ENCODE results near the gene HAUS8.
"Not testable (repeated sequence)": the region's sequence is repeated elsewhere in the genome, so short reads cannot be mapped to it uniquely, and the experiment has no call there.

HAUS8 gene

GRCh38 chr19:17098326-17098725 is 23.1 kb upstream of the HAUS8 start:
- no peak overlapping the region for H3K27ac ChIP-seq

GRCh38 chr19:17097593-17098126 is 22.4 kb upstream of the HAUS8 start:
- Histone ChIP-seq H3K4me3 (ENCODE audit: low read depth, low read length) (no peak overlapping the region), H3K27me3 (ENCODE audit: control insufficient read depth, insufficient read depth, low read length) (no peaks in the 10 kb centered on the region), H3K27ac (no peak overlapping the region), H3K36me3 (ENCODE audit: control insufficient read depth, insufficient read depth, low read length) (no peaks in the 10 kb centered on the region), H3K9ac (no peak overlapping the region), H3K4me2 (ENCODE audit: low read length) (no peak overlapping the region), H3K4me1 (no peaks in the 10 kb centered on the region), H3K79me2 (peaks cover 28% of the 10 kb centered on the region), H2AFZ (no peak overlapping the region), H3K9me3 (ENCODE audit: control insufficient read depth, low read length) (no peaks in the 10 kb centered on the region)
- TF ChIP-seq CTCF (IDR thresholded peaks at IDR 0.05), result no peak

More at GRCh38 chr19:17098326-17098725, 23.1 kb upstream of the HAUS8 start:
- TF ChIP-seq CTCF (IDR thresholded peaks at IDR 0.05), result no peak
- no peak overlapping the region for H3K4me2 ChIP-seq (ENCODE audit: low read length)
- no peaks in the 10 kb centered on the region for H3K36me3 ChIP-seq (ENCODE audit: control insufficient read depth, insufficient read depth, low read length)
- no peak overlapping the region for H3K4me3 ChIP-seq (ENCODE audit: low read depth, low read length)
- no peak overlapping the region for H2AFZ ChIP-seq
- no peak overlapping the region for H3K9ac ChIP-seq
- no peaks in the 10 kb centered on the region for H3K27me3 ChIP-seq (ENCODE audit: control insufficient read depth, insufficient read depth, low read length)
- H3K4me1 ChIP-seq, result no peaks in the 10 kb centered on the region
- H3K79me2 ChIP-seq, result peaks cover 24% of the 10 kb centered on the region
- no peaks in the 10 kb centered on the region for H3K9me3 ChIP-seq (ENCODE audit: control insufficient read depth, low read length)

- no peak overlapping the region for H3K27ac ChIP-seq
- H3K4me2 ChIP-seq (ENCODE audit: low read length), result no peak overlapping the region
- H3K27me3 ChIP-seq (ENCODE audit: control insufficient read depth, insufficient read depth, low read length), result no peaks in the 10 kb centered on the region
- H3K36me3 ChIP-seq (ENCODE audit: control insufficient read depth, insufficient read depth, low read length), result no peaks in the 10 kb centered on the region
- no peak overlapping the region for H3K9ac ChIP-seq
- H3K4me3 ChIP-seq (ENCODE audit: low read depth, low read length), result no peak overlapping the region
- H3K4me1 ChIP-seq, result no peaks in the 10 kb centered on the region
- H3K79me2 ChIP-seq, result peaks cover 32% of the 10 kb centered on the region
- TF ChIP-seq CTCF (IDR thresholded peaks at IDR 0.05), result no peak
- no peak overlapping the region for H2AFZ ChIP-seq
- no peaks in the 10 kb centered on the region for H3K9me3 ChIP-seq (ENCODE audit: control insufficient read depth, low read length)
These were observed 20.1 kb upstream of the HAUS8 start for GRCh38 chr19:17095141-17095919.

- not testable (repeated sequence) for H3K4me3 ChIP-seq (ENCODE audit: low read depth, low read length); H3K4me2 ChIP-seq (ENCODE audit: low read length); H3K9me3 ChIP-seq (ENCODE audit: control insufficient read depth, low read length); H3K4me1 ChIP-seq; H3K27ac ChIP-seq; H3K27me3 ChIP-seq (ENCODE audit: control insufficient read depth, insufficient read depth, low read length); H3K36me3 ChIP-seq (ENCODE audit: control insufficient read depth, insufficient read depth, low read length); H3K9ac ChIP-seq; H2AFZ ChIP-seq
- H3K79me2 ChIP-seq, result peaks cover 35% of the 10 kb centered on the region
These were observed 19.4 kb upstream of the HAUS8 start for GRCh38 chr19:17094694-17095093.

GRCh38 chr19:17092696-17093095 is 17.4 kb upstream of the HAUS8 start:
- Histone ChIP-seq H3K4me3 (ENCODE audit: low read depth, low read length) (no peak overlapping the region), H2AFZ (no peak overlapping the region), H3K4me2 (ENCODE audit: low read length) (no peak overlapping the region), H3K36me3 (ENCODE audit: control insufficient read depth, insufficient read depth, low read length) (no peaks in the 10 kb centered on the region), H3K27ac (no peak overlapping the region), H3K27me3 (ENCODE audit: control insufficient read depth, insufficient read depth, low read length) (no peaks in the 10 kb centered on the region), H3K79me2 (peaks cover 34% of the 10 kb centered on the region), H3K4me1 (no peaks in the 10 kb centered on the region), H3K9me3 (ENCODE audit: control insufficient read depth, low read length) (no peaks in the 10 kb centered on the region), H3K9ac (no peak overlapping the region)
- TF ChIP-seq CTCF (IDR thresholded peaks at IDR 0.05), result no peak
